ENCODE results near the gene GLYATL1.
A peak's percentile ranks its signal among the peaks of the same experiment; 100 is the strongest.

Gene GLYATL1

GRCh38 chr11:58939277-58939676, at the start of gene GLYATL1:
TSS of gene GLYATL1 (plus strand) at chr11:58939488. CDS start at chr11:58947088, 7,600 bp downstream.
- no peak for DNase-seq (ENCODE audit: low read depth)

GRCh38 chr11:58893899-58894298, 45.4 kb upstream of the GLYATL1 start:
- DNase-seq (ENCODE audit: low read depth), result no peak

GRCh38 chr11:58898106-58898505, 41.2 kb upstream of the GLYATL1 start:
- DNase-seq (ENCODE audit: low read depth), result no peak

DNA sequence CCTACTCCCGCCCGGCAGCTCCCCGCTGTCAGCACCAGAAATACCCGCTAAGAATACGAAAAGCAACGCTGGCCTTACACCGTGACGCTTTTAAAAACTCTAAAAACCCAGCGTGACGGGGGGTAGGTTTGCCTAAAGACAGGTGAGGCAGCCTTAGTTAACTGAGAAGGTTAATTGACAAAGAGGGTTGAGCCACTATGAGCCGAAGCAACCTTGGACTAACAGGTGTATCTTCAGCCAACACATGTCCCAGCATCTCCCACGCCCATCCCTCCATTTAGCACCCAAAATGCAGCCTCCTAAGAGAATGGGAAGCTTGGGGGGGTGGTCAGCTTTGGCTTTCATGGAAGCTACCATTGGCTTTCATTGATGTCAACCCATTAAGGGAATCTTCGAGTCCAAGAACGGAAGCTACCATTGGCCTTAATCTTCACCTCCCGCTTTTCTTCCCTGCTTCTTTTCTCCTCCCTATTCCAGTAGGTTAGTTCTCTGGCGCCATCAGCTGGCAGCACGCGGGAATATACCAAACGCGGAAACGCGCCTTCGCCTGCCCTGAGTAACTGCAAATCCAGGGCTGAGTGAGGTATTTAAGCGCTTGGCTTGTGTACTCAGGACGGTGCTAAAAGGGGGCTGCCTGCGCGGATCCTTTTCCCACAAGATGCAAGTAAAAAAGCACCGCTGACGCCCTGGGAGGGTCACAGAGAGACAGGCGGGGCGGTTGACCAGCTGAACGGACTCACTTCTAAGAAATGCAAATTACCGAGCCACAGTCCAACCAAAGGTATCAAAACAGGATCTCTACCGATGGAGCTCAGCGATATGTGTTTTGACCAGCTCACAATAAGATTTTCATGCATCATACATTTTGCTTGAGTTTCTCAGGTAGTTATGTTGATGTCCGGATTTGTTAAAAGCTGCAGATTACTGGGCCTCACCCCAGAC, 38.5 kb upstream of the GLYATL1 start:
- DNase-seq (ENCODE audit: low read depth), result peak; percentile 47

- DNase-seq (ENCODE audit: low read depth), result no peak
These were observed 36.4 kb upstream of the GLYATL1 start for GRCh38 chr11:58902881-58903280.

DNA sequence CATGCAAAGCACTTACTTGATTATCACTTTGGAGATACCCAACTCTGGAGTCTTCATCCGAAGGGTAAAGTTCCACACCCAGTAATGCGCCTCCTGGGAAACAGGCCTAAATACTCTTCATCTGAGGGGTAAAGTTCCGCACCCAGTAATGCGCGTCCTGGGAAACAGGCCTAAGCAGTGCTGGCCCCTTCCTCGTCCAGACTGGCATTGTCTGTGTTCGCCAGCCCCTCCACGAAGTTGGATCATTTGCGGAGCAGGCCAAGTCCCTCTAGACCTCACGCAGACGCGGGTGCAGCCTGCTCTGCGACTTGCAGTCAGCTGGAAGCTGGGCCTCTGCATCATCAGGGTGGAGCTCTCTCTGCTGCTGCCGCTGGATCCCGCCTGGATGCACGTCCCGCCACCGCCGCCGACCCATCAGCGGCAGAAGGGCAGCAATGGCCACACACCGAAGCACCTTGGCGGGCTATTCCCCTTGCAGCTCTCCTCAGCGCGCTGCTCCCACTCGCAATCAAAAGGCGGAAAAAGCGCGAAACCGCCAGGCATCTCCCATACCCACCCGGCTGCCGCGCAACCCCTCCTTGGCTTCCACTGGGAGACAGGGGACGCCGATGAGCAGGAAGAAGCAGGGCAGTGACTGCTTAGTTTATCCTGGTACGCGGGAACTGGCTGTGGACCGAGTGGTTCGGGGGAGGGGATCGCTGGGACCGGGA, 34.1 kb upstream of the GLYATL1 start:
- DNase-seq (ENCODE audit: low read depth), result peak; percentile 56

DNA sequence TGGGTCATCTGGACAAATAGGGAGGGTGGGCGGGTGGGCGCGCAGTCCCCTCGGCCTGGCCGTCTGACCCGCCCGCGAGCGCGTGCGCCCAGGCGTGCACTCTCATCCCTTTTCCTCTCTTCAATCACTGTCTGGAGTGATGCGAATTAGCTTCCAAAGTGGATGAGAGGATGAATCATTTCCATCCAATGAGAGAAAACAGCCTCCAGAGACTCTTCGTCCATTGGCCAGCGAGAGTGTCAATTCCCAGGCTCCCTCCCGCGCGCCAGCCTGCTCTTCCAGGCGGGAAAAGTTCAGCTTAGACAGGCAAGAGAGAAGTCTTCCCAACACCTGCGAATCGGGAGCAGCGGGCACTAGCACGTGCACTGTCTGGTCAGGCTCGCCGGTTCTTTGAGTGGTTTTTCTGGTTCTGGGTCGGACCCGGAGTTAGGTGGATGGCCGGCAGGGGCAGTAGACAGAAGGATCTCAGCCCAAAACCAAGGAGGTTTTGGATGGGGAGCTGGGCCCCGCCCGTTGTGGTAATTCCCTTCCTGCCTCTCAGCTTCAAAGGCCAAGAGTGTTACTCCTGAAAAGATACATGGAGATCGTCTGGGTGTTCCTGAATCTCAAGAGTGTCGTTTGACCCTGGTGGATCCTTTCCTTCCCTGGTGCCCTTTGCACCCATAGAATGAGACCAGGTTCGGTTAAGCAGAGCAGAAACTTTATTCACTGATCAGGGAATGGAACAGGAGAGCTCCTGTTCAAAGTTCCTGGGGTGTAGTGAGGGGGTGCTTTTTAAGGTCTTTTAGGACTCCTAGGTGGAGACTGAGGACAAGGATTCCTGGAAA, 33.4 kb upstream of the GLYATL1 start:
- peak; percentile 82 for DNase-seq (ENCODE audit: low read depth)

- DNase-seq (ENCODE audit: low read depth), result no peak
These were observed 31.5 kb upstream of the GLYATL1 start for GRCh38 chr11:58907780-58908179.

DNA sequence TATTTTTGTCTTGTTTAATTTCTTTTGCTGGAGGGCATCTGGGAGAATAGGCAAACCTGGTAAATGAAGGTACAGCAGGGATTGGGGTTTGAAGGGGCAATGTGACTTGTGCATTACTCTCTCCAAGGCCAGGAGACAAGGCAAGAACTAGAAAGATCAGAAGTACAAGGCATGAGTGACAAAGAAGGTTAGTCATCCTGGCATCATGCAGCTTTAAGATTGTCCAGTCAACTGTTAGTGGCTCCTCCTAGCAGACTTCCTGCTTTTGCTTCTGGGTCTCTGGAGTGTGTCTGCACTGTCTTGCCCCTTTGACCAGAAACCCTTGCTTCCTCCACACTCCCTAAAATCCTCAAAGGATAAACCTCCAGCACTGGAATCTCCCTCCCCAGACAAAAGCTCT, 27.2 kb upstream of the GLYATL1 start:
- no peak for DNase-seq (ENCODE audit: low read depth)

DNA sequence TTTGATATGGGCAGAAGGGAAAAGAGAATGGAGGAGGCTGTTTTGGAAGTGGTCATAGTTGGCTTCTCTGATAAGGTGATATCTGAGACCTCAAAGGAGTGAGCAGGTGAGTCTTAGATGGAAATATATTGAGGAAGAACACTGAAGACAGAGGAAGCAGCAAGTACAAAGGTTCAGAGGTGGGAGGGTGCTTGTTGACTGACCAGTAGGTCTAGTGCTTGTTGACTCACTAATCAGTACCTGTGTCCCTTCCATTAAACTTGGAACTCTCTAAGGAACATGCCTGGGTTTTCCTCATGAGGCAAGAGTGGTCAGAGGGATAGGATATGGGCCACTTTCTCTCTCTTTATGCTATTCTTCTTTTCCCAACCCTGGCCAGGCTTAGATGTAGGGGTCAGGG, 25.6 kb upstream of the GLYATL1 start:
- DNase-seq (ENCODE audit: low read depth), result no peak

DNA sequence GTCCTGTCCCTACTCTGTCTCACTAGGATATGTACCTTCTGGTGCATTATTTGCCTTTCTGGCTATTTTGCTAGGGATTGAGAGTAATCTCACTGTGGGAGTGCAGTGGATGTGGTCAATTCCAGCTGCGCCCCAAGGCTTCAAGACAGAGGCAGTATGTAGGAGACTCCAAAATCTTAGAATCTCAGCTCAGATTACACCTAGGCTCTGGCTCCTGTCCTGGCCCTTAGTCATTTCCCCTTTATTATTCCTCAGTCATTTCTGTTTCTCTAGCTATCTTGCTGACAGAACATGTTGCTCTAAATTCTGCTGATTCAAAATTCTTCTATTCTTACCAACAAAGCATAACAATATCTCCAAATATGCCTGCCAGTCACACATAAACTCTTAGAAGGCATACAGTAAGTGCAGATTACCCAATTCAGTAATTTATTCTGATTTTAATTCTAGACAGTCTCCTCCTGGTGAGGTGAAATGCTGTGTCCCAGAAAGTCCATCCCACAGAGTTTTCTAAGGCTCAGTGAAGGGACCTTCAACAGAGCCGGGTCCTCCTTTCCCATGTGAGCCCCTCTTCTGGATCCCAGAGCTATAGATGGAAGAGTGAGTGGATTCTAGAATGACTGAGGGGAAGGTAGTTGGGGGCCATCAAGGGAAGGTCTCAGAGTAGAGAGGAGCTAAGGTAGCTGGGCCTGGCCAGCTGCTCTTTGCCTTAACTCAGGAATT, 24.3 kb upstream of the GLYATL1 start:
- no peak for DNase-seq (ENCODE audit: low read depth)

- no peak for DNase-seq (ENCODE audit: low read depth)
These were observed 22.7 kb upstream of the GLYATL1 start for GRCh38 chr11:58916637-58917036.

DNA sequence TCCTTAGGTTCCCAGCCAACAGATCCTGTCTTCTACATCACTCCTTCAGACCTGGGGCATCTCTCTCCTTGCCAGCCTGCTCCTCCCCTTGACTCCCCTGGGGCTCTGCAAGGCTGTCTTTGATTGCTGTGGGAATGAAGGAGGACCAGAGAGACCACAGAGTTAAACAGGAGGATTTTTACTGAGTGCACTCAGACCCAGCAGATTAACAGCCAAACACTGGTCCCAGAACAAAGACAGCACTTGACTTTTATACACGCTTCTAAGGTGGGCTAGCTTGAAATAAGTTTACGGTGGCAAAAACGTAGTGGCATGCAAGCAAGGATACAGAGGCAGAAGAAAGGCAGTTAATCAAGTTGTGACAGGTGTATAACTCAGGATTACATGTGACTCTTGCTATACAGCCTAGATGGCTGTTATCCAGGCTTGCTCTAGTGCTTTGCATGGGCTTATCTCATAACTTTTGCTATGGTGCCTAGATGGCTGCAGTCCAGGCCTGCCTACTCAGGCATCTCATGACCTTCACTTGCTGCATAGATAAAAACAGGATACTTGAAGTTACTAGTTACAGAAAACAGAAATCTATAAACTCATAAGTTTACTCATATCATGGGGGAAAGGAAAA, 22.0 kb upstream of the GLYATL1 start:
- DNase-seq (ENCODE audit: low read depth), result no peak

- peak; percentile 41 for DNase-seq (ENCODE audit: low read depth)
These were observed 19.7 kb upstream of the GLYATL1 start for GRCh38 chr11:58919561-58919960.

DNA sequence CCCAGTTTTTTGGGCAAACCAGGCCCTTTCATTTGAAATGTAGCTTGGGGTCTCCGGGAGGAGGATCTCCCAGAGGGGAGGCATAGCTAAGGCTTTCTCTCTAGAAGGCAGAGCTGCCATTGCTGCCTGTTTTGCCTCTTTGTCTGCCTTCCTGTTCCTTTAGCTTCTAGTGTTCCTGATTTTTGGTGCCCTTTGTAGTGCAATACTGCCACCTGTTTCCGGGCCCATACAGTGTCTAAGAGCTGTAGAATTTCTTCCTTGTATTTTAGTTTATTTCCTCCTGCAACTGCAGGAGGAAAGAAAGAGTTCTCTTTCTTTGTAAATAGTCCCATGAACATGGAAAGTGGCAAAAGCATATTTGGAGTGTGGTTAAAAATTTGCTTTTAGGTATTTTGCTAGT, 19.3 kb upstream of the GLYATL1 start:
- DNase-seq (ENCODE audit: low read depth), result no peak

DNA sequence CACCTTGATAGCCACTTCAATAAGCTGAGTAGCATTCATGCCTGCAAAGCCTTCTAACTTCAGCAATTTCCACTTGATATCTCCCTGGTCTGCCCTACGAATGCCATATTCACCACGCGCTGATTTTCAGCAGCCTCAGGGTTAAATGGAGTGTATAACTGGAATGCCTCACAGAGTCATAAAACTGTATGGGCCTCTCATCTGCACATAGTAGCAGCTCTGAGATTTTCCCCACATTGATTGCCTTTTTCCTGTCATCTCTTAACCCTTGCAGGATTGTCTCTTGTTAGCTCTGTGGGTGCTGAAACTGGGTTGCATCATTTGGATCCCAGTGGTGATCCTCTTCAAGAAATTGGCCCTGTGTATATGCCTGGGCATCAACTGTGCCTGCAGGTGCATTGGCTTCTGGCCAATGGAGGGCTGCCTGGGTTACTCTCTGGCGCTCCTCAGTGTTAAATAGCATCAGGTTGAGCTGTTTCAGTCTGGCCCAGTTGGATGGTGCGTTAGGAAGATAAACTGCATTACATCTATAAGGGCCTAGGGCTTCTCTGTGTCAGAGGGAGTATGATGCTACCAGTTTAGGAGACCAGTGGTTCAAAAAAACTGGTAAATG, 17.4 kb upstream of the GLYATL1 start:
- no peak for DNase-seq (ENCODE audit: low read depth)

- no peak for DNase-seq (ENCODE audit: low read depth)
These were observed 16.8 kb upstream of the GLYATL1 start for GRCh38 chr11:58922479-58922878.

- DNase-seq (ENCODE audit: low read depth), result no peak
These were observed 15.9 kb upstream of the GLYATL1 start for GRCh38 chr11:58923300-58923788.

- no peak for DNase-seq (ENCODE audit: low read depth)
These were observed 15.1 kb upstream of the GLYATL1 start for GRCh38 chr11:58924230-58924629.

DNA sequence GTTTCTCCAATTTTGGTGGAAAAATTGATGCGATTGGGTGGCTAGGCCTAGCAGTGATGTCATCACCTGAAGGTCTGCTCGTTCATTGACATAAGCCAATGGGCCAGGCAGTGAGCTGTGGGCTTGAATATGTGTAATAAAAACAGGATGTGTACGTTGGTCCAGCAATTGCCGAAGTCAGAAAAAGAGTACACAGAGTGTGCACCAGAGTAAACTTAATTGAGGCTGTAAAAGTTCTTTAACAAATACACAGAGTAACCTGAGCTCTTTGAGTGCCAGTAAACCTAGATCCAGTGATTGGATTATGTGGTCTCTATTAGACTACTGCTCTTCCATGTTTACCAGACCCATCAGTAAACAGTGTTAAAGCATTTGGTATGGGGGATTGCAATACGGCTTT, 13.0 kb upstream of the GLYATL1 start:
- no peak for DNase-seq (ENCODE audit: low read depth)

- DNase-seq (ENCODE audit: low read depth), result no peak
These were observed 12.6 kb upstream of the GLYATL1 start for GRCh38 chr11:58926695-58927094.
